Embryonic facial prominence (tissue), 1 donor: ENCODE data around the gene STRN4.
"Not testable (repeated sequence)": the region's sequence is repeated elsewhere in the genome, so short reads cannot be mapped to it uniquely, and the experiment has no call there.

ENCODE experiments used
- DNase-seq: peaks from one replicate; pipeline ENCODE4 v3.0.0-alpha.2; 2016; ENCODE audit errors: extremely low spot score

Gene STRN4

DNA sequence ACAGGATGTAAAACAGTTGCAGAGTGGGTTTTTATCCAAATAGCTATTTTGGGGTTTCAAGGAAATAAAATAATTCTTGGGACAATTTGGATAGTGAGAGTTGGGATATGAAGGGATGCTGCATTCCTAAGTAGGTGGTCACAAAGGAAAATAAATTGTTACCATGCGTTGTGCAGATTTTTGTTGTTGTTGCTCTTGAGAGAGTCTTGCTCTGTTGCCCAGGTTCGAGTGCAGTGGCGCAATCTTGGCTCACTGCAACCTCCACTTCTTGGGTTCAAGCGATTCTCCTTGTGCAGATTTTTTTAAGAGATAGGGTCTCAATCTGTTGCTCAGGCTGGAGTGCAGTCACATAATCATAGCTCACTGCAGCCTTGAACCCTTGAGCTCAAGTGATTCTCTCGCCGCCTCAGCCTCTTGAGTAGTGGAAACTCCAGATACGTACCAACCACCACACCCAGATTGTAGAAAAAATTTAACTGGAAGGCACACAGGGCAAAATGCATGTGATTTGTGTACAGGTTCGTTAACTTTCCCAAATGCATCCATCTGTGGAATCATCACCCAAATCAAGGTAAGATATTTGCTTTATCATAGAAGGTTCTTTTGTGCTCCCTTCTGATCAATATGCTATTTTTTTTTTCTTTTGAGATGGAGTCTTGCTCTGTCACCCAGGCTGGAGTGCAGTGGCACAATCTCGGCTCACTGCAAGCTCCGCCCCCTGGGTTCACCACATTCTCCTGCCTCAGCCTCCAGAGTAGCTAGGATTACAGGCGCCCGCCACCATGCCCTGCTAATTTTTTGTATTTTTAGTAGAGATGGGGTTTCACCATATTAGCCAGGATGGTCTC lies 26.1 kb upstream of the STRN4 start:
- DNase-seq, result no peak

DNA sequence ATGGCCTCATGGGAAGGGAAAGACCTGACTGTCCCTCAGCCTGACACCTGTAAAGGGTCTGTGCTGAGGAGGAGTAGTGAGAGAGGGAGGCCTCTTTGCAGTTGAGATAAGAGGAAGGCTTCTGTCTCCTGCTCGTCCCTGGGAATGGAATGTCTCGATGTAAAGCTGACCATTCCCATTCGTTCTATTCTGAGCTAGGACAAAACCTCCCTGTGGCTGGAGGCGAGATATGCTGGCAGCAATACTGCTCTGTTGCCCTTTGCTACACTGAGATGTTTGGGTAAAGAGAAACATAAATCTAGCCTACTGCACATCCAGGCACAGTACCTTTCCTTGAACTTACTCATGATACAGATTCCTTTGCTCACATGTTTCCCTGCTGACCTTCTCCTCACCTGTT lies 22.5 kb upstream of the STRN4 start:
- not testable (repeated sequence) for DNase-seq

DNA sequence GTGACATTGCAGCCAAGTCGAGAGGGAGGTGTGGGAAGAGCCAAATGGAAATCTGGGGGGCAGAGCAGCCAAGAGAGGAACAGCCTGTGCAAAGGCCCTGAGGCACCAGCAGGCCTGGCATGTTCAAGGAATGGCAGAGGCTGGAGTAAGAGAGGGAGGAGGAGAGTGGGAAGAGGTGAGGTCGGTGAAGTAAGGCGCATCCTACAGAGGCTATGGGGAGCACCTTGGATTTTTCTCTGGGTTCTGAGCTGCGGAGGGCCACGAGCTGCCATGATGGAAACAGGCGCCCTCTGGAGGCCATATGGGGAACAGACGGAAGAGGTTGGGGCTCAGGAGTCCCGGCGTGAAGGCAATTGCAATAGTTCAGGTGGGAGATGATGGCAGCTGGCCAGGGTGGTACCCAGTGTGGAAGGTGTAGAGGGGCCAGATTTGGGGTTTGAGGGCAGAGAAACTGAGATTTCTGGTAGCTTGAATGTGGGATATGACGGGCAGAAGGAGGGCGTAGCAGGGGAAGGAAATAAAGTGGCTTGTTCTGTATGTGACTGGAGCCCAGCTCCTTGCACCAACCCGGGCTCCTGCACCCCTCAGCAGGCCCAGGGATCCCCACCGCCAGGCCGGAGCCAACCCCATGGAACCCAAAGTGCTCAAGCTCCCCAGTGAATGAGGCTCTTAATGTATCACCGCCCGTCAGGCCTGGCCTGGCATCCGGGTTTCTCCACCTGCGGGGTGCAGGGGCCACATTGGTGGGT lies 20.5 kb upstream of the STRN4 start:
- no peak for DNase-seq

DNA sequence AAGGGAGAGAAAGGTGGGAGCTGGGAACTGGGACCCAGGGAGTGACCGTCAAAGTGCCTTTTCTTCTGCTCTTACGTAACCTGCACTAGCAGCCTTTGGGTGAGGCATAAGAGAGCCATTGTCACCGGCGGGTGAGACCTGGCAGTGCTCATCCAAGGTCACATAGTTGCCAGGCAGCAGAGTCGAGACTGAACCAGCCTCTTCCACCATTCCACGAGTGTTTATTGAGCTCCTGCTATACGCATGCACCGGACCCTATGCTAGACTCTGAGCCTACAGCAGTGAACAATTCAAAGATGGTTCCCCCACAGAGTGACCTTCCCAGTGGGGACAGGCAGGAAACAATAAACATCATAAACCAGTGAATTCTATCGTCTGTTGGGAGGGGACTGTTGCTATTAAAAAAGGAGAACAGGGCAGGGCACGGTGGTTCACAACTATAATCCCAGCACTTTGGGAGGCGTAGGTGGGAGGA lies 18.6 kb upstream of the STRN4 start:
- DNase-seq, result no peak

DNA sequence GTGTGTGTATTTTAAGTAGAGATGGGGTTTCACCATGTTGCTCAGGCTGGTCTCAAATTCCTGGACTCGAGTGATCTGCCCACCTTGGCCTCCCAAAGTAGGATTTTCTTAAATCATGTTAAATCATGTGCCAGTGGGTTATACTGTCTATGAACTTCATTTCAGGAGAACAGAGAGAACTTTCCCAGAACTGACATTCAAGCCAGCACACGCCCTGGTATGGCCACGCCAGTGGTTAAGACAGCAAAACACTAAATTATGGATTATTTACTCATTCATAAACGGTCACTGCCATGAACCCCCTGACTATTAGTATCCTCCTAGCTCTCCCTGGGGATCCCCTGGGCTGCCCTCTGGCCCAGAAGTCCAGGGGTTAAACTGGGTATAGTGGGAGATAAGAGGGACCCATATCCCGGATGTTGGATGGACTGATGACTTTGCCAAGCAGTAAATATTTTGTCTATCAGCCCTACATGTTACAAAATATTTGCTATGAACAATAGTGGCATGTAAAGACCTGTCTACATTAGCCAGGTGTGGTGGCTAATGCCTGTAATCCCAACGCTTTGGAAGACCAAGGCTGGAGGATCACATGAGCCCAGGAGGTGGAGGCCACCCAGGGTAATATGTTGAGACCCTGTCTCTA lies 16.1 kb upstream of the STRN4 start:
- DNase-seq, result no peak

DNA sequence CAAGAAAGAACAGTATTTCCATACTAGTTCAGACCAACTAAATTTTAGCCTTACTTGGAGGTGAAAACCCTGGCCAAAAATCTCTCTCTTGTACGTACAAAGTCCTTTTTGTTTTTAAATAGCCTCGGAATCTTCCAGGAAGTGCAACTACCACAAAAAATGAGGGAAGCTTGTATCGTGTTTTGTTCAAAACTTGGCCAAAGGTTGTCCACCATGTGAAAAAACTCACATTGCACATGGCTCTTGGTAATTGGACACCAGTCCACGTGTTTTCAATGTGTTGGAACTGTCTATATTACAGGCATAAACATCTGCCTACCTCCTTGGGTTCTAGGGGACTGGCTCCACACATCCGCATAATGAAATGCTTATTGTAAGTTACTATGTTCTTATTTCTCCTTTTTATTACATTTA lies 15.2 kb upstream of the STRN4 start:
- DNase-seq, result no peak

DNA sequence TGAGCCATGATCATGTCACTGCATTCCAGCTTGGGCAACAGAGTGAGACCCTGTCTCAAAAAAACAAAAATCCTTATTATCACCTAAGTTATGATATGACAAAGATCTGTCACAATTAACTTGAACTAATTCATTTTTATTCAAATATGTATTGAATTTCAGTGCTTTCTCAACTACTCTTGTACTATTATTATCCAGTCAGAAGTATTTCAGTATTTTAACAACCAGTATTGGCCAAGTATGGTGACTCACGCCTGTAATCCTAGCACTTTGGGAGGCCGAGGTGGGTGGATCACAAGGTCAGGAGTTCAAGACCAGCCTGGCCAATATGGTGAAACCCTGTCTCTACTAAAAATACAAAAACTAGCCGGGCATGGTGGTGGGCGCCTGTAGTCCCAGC lies 14.6 kb upstream of the STRN4 start:
- DNase-seq, result not testable (repeated sequence)

DNA sequence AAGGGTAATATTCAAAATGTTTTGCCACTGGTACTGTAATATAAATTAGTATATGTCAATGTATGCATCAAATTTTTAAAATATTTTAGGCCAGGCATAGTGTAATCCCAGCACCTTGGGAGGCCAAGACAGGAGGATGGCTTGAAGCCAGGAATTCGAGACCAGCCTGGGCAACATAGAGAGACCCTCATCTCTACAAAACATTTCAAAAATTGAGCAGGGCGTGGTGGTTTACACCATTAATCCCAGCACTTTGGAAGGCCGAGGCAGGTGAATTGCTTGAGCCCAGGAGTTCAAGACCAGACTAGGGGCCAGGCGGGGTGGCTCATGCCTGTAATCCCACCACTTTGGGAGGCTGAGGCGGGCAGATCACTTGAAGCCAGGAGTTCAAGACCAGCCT lies 14.1 kb upstream of the STRN4 start:
- DNase-seq, result no peak

DNA sequence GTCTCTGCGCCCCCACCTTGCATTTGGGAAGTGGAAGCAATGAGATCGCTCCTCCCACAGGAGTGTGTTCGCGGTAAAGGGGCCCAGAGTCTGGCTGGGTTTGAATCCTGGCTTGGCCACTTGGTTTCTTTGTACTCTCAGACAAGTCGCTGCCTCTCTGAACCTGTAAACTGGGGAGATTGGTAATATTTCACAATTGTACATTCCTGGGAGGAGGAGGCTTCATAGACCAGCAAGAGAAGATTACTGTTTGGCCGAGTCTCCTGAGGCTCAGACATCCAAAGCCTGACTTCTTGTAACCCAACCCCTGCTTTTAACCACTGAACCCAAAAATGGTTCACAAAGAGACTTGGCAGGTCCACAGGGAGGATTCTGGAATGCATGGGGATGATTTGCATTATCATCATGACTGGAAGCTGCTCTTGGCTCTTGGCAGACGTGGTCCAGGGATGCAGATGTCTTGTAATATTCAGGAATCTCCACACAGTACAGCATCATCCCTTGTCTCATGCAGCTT lies 13.6 kb upstream of the STRN4 start:
- no peak for DNase-seq

DNA sequence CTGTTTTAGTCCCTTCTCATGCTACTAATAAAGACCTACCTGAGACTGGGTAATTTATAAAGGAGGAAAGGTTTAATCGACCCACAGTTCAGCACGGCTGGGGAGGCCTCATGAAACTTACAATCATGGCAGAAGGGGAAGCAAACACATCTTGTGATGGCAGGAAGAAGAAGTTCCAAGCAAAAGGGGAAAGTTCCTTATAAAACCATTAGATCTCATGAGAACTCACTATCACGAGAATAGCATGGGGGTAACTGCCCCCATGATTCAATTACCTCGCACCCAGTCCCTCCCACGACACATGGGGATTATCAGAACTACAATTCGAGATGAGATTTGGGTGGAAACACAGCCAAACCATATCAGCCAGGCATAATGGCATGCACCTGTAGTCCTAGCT lies 13.0 kb upstream of the STRN4 start:
- no peak for DNase-seq

DNA sequence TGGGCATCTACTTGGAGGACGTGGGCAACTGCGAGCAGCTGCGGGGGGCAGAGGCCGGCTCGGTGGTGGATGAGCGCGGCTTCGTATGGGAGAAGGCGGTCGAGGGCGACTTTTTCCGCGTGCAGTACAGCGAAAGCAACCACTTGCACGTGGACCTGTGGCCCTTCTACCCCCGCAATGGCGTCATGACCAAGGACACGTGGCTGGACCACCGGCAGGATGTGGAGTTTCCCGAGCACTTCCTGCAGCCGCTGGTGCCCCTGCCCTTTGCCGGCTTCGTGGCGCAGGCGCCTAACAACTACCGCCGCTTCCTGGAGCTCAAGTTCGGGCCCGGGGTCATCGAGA lies 10.3 kb upstream of the STRN4 start:
- no peak for DNase-seq

DNA sequence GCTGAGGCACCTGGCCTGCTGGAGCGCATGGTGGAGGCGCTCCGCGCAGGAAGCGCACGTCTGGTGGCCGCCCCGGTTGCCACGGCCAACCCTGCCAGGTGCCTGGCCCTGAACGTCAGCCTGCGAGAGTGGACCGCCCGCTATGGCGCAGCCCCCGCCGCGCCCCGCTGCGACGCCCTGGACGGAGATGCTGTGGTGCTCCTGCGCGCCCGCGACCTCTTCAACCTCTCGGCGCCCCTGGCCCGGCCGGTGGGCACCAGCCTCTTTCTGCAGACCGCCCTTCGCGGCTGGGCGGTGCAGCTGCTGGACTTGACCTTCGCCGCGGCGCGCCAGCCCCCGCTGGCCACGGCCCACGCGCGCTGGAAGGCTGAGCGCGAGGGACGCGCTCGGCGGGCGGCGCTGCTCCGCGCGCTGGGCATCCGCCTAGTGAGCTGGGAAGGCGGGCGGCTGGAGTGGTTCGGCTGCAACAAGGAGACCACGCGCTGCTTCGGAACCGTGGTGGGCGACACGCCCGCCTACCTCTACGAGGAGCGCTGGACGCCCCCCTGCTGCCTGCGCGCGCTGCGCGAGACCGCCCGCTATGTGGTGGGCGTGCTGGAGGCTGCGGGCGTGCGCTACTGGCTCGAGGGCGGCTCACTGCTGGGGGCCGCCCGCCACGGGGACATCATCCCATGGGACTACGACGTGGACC lies 9.7 kb upstream of the STRN4 start:
- DNase-seq, result no peak

DNA sequence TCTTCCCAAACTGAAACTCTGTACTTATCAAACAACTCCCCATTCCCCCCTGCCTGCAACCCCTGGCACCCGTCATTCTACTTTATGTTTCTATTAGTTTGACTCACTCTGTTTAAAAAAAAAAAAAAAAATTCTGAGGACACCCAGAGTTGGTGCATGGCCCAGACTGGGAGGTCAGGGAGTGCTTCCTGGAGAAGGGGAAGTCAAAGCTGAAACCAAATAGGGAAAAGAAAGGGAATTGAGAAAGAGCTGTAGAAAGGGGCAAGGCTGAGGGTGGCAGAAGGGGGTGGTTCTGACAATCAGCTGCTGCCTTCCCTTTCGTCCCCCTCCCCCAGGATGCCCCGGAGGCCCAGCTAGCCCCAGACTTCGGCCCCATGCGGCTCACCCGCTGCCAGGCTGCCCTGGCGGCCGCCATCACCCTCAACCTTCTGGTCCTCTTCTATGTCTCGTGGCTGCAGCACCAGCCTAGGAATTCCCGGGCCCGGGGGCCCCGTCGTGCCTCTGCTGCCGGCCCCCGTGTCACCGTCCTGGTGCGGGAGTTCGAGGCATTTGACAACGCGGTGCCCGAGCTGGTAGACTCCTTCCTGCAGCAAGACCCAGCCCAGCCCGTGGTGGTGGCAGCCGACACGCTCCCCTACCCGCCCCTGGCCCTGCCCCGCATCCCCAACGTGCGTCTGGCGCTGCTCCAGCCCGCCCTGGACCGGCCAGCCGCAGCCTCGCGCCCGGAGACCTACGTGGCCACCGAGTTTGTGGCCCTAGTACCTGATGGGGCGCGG lies 9.0 kb upstream of the STRN4 start:
- DNase-seq, result no peak

DNA sequence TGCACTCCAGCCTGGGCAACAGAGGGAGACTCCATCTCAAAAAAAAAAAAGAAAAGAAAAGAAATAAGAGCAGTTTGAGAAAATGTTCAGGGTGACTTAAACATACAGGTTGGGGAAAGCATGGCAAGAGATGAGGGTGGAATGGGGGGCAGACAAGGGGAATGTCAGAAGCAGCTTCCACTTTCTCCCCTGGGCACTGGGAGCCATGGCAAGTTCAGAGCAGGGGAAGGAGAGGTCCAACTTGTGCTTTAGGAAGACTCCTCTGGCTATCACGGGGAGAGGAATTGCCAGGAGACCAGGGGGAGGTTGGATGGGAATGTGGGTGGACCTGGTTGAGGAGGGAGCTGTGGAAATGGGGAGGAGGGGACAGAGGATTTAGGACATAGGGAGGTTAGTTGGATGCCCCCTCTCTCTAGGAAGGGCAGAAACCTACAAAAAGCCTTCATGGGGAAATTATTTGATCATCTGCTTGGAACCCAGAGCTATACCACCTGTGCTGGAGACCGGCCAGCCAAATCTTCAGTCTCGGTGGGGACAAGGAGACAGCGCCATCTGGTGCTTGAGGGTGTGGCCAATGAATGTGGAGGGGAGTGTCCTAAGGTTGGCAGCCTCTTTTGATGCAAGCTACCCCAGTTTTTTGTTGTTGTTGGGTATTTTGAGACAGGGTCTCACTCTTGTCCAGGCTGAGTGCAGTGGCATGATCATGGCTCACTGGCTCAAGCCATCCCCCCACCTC lies 7.3 kb upstream of the STRN4 start:
- no peak for DNase-seq

DNA sequence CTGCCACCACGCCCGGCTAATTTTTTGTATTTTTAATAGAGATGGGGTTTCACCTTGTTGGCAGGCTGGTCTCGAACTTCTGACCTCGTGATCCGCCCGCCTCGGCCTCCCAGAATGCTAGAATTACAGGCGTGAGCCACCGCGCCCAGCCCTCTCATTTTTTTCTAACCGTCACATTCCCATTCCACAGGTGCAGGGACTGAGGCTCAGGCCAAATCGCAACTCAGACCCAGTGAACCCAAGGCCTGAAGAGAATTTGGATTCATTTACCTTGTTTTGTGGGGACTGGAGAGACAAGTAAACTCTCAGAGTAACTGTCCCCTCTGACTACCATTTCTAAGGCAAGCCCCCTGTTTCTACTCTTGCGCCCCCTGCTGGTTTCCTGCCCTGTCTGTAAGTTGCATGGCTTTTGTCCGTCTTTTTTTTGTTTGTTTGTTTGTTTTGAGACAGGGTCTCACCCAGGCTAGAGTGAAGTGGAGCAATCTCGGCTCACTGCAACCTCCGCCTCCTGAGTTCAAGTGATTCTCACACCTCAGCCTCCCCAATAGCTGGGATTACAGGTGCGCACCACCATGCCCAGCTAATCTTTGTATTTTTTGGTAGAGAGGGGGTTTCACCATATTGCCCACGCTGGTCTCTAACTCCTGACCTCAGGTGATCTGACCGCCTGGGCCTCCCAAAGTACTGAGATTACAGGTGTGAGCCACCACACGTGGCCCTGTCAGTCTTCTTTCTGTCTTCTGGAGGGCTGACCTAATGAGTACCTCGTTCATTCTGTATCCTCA lies 2.3 kb upstream of the STRN4 start:
- DNase-seq, result no peak

DNA sequence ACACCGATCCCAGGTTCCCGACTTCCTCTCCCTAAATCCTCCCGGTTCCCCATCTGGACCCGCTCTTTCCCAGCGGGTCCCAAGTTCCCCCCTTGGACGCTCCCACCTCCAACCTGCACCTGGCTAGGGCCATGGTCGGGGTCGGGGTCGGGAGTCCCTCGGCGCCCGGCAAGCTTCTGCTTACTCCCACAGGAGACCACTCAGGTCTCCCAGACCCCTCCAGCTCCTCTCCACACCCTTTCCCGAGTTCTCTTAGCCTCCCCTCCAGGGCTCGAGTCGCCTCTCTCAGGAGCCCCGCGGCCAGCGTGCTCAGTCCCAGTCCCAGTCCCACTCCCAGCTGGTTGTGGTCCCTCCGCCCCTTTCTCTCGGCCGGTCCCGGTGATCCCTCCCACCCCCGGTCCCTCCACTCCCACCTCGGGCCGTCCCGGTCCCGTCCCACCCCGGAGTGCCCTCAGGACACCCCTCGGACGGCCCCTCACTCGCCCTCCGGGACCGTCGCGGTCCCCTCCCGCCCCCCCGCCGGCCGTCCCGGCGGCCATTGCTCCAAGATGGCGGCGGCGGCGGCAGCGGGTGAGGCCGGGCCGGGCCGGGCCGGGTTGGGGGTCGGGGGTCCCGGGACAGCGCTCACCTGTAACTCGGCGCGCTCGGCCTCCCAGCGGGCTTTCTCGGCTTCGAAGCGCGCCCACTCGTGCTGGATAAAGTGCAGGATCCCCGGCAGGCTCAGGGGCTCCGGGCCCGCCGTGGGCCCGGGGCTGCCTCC lies 549 bp downstream of the STRN4 start, which contains the start of gene FKRP:
FKRP (plus strand) TSS at position 537 of the 760 bp plus-strand sequence. CDS start 9,394 bp downstream, outside the sequence.
- no peak for DNase-seq

DNA sequence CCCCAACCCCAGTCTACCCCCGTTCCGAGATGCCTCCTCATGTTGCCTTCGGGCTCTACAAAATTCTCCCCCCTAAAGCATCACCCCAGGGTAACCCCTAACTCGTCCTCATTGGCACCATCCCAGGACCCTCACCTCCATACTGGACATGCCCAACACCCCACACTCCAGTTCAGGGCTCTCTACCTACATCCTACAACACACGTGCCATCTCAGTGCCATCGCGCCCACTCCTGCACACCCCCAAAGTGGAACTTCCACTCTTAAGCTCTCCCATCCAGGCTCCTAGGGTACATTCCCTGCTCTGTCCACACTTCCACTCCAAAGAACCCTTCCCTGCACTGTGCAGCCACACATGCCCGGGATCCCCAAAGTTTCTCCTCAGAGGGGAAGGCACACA lies 1.2 kb downstream of the STRN4 start:
- no peak for DNase-seq

DNA sequence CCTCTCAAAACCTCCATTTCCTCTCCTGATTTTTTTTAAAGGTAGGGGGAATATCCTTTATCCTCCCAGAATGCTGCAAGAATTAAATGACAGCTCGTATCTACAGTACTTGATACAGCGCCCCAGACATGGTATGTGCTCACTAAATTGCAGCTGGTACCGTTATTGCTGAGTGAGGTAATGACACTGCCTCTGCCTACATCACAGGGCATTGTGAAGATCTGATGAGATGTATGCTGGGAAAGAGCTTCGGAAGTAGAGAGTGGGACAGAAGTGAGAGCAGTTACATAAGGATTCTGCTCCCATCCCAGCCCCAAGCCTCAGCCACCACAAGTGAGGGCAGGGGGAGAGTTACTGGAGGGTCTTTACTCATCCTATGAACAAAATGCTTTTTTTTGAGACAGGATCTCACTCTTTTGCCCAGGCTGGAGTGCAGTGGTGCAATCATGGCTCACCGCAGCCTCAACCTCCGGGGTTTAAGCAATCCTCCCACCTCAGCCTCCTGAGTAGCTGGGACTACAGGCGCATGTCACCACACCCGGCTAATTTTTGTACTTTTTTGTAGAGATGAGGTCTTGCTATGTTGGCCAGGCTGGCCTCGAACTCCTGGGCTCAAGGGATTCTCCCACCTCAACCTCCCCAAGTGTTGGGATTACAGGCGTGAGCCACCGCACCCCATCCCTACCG lies 2.1 kb downstream of the STRN4 start:
- no peak for DNase-seq
